Bone marrow (tissue), 2 donors: ENCODE results near the gene ACBD6.
"Not testable (repeated sequence)": the region's sequence is repeated elsewhere in the genome, so short reads cannot be mapped to it uniquely, and the experiment has no call there.

Experiments
- DNase-seq, 2 donors: peaks; one replicate each; lab custom pipeline; 2025; lab: John Stamatoyannopoulos, UW

Gene ACBD6

GRCh38 chr1:180415985-180416633 is 86.3 kb downstream of the ACBD6 start:
- DNase-seq: no peak

DNA sequence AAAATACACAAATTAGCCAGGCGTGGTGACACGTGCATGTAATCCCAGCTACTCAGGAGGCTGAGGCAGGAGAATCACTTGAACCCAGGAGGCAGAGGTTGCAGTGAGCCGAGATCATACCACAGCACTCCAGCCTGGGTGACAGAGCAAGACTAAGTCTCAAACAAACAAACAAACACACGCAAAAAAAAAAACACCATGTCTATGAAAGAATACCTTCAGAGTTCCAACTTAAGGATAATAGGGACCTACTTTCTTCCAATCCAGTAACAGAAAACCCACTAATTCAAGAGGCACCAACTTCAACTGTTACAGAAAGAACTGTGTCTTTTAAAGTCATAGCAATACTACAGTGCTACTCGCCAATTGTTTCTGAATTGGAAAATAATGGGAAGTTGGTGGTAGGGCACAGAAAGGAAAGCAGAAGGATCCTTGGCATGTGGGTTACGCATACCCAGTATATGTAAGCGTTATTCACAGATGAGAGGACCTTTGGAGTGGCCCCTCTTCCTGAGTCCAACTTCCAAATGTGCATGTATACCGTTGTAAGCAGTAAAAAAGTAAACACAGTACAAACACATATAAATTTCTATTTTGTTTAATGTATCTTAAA is 87.0 kb downstream of the ACBD6 start:
- no peak for DNase-seq

DNA sequence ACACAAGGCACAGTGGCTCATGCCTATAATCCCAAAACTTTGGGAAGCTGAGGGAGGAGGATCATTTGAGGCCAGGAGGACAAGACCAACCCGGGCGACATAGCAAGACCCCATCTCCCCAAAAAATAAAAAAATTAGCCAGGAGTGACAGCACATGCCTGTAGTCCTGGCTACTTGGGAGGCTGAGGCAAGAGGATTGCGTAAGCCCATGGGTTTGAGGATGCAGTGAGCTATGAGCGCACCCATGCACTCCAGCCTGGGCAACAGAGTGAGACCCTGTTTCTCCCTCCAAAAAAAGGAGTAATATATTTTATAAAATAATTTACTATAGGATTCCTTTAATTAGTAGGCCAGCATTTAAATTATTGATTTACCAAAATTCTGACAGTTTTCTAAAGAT is 89.8 kb downstream of the ACBD6 start:
- no peak for DNase-seq

DNA sequence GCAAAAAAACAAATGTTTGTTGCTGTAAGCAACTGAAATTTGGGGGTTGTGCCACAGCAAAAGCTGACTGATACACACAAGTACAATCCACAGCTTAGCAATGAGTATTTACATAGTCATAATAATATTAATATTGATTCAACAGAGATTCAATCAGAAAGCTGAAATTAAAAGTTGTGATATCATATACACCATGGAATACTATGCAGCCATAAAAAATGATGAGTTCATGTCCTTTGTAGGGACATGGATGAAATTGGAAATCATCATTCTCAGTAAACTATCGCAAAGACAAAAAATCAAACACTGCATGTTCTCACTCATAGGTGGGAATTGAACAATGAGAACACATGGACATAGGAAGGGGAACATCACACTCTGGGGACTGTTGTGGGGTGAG is 94.2 kb downstream of the ACBD6 start:
- not testable (repeated sequence) for DNase-seq

DNA sequence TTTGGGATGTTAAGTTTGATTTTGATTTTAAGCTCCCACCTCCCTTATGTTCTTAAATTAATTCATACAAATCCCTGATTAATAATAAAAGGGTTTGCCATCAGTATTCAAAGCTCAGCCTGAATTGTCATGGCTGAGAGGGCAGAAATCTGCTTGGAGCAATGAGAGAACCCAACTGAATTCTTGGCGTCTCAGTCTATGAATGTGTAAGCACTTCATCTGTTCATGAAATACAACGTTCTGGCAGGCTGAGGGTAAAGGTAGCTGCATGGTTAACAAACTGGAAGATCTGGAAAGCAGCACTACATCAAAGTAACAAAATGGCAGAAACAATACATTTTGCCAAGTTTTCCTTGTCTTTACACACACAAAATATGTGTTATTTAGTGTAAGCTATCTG is 95.3 kb downstream of the ACBD6 start:
- DNase-seq: no peak

DNA sequence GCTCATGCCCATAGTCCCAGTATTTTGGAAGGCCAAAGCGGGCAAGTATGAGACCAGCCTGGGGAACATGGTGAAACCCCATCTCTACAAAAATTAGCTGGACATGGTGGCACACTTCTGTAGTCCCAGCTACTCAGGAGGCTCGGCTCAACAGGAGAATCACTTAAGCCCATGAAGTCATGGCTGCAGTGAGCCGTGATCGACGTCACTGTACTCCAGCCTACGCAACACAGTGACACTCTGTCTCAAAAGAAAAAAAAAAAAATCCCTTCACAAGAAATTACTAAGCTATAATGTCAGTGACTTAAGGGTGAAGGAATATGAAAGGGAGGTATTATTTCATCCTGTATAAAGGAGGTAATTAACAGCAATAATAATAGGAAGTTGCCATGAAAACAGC is 99.8 kb downstream of the ACBD6 start:
- no peak for DNase-seq

GRCh38 chr1:180402001-180402400 is 100.4 kb downstream of the ACBD6 start:
- DNase-seq: no peak

GRCh38 chr1:180397175-180397574 is 105.2 kb downstream of the ACBD6 start:
- DNase-seq: no peak

GRCh38 chr1:180392427-180393145 is 109.8 kb downstream of the ACBD6 start:
- no peak for DNase-seq

DNA sequence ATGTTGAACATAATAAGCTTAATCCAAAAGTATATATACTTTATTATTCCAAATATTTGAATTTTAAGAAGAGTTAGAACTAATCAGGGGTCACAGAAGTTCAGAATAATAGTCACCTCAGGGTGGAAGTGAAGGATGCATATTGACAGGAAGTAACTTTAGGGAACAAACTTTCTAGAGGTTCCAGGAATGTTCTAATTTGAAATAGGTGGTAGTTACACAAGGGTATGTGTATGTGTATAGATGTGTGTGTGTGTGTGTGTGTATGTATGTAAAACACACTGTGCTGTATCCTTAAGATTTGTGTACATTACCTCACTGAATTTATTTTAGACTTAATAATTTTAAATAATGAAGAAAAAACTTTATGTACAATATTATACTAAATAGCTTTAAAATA is 110.4 kb downstream of the ACBD6 start:
- no peak for DNase-seq

- no peak for DNase-seq
Observed at GRCh38 chr1:180387413-180387812, 115.0 kb downstream of the ACBD6 start.

DNA sequence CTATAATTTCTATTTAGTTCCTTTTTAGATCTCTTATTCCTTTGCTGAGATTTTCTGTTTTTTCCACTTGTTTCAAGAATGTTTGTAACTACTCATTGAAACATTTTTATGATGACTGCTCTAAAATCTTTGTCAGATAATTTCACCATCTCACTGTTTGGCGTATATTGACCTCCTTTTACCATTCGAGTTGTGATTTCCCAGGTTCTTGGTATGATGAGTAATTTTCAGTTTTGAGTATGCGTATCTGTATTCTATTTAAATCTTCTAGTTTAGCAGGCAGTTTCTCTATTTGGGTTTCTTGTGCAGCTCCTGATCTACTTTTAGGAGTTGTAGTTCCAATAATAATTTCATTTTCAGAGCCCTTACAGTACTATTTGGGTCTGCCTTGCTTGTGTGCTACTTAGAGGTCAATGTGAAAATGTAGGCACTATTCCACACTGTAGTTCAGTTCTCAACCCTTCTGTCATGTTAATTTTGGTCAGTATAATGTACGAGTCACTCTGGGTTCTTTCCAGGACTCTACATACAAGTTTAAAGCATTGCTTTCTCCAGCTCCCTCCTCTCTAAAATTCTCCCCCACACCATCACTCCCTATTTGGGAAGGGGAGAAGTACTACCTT is 115.5 kb downstream of the ACBD6 start:
- DNase-seq: no peak

- DNase-seq: no peak
Observed at GRCh38 chr1:180385144-180385543, 117.2 kb downstream of the ACBD6 start.

DNA sequence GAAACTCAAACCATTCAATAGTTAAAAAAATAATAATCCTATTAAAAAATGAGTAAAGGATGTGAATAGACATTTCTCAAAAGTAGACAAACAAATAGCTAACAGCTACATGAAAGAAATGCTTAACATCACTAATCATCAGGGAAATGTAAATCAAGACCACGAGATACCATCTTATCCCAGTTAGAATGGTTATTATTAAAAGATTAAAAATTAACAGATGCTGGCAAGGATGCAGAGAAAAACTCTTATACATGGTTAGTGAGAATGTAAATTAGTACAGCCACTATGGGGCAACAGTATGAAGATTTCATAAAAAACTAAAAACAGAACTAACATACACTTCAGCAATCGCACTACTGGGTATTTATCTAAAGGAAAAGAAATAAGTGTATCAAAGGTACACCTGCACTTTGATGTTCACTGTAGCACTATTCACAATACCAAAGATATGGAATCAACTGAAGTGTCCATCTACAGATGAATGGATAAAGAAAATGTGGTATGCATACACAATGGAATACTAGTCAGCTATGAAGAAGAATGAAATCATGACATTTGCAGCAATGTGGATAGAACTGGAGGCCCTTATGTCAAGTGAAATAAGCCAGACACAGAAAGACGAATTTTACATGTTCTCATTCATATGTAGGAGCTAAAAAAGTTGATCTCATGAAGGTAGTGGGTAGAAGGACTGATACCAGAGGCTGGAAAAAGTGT is 117.9 kb downstream of the ACBD6 start:
- DNase-seq: no peak

- DNase-seq: no peak
Observed at GRCh38 chr1:180382326-180383115, 119.9 kb downstream of the ACBD6 start.

DNA sequence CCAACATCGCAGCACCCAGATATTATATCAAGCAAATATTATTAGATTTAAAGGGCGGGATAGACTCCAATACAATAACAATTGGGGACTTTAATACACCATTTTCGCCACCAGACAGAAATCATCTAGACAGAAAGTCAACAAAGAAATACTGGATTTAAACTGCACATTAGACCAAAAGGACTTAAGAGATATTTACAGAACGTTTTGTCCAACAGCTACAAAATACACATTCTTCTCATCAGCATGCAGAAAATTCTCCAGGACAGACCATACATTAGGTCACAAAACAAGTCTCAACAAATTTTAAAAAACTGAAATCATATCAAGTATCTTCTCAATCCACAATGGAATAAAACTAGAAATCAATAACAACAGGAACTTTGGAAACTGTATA is 121.2 kb downstream of the ACBD6 start:
- DNase-seq: no peak

DNA sequence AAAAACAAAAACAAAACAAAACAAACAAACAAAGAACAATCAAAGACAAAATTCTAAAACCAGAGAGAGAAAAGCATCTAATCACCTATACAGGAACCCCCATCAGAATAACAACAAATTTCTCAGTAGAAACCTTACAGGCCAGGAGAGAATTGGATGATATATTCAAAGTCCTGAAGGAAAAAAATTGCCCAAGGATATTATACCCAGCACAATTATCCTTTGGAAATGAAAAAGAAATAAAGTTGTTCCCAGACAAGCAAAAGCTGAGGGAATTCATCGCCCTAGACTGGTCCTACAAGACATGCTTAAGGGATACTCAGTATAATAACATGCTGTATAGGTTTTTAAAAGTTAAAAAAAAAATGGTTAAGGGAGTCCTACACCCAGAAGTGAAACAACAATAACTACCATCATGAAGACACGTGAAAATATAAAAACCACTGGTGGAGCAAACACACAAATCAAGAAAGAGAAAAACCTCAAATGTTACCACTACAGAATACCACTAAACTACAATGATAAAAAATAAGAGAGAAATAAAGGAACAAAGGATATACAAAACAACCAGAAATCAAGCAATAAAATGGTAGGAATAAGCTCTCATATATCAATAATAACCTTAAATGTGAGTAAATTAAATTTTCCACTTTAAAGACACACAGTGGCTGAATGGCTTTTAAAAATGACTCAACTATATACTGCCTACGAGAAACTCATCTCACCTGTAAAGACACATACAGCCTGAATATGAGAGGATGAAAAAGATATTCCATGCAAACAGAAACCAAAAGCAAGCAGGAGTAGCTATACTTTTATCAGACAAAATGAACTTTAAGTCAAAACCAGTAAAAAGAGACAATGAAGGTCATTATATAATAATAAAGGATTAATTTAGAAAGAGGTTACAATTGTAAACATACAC is 121.9 kb downstream of the ACBD6 start:
- no peak for DNase-seq

DNA sequence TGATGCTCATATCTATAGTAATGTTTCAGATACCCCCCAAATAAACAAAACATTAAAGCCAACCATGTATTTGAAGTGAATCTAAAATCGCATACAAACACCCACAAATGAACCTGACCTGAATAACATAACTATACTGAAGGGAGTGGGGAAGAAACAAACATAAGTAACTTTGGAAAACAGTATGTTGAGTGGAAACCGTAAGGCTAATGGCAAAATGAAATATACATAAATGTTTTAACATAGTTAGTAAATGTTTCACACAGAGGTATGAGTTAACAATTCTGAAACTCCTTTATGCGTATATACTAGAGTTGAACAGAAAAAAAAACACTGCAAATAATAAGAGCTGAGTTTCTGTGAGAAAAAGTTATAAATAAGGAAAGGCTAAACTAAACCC is 125.6 kb downstream of the ACBD6 start:
- no peak for DNase-seq

- no peak for DNase-seq
Observed at GRCh38 chr1:180376253-180376652, 126.1 kb downstream of the ACBD6 start.

GRCh38 chr1:180372728-180373127 is 129.6 kb downstream of the ACBD6 start:
- DNase-seq: no peak
